T-helper 1 cell treated with Interleukin-12 subunit alpha and Interleukin-12 subunit beta and Interleukin-4 antibody, amounts not matched to agents 30 μg/mL and 1 μg/mL, for 36 hours (primary cell): Measurements from ENCODE around the gene MEF2D.

Source experiments
- H3K27ac Mint-ChIP-seq: one replicate; pipeline ENCODE4 v1.8.0; 2021; ENCODE audit warnings: mild to moderate bottlenecking, mixed read lengths
- H3K27me3 Mint-ChIP-seq: one replicate; pipeline ENCODE4 v1.8.0; 2021; ENCODE audit warnings: low read depth, mixed read lengths
- H3K36me3 Mint-ChIP-seq: one replicate; pipeline ENCODE4 v1.8.0; 2021; ENCODE audit warnings: low read depth, mixed read lengths
- H3K4me1 Mint-ChIP-seq: one replicate; pipeline ENCODE4 v1.8.0; 2021; ENCODE audit warnings: low read depth, mixed read lengths
- H3K4me3 Mint-ChIP-seq: one replicate; pipeline ENCODE4 v1.8.0; 2021; ENCODE audit warnings: mild to moderate bottlenecking, moderate library complexity, mixed read lengths
- H3K9me3 Mint-ChIP-seq: one replicate; pipeline ENCODE4 v1.8.0; 2021; ENCODE audit warnings: mixed read lengths

The MEF2D gene

GRCh38 chr1:156433602-156434001 is 67.0 kb downstream of the MEF2D start:
- peaks cover 95% of the 10 kb centered on the region for H3K27me3 Mint-ChIP-seq
- no peak overlapping the region for H3K27ac Mint-ChIP-seq
- H3K9me3 Mint-ChIP-seq: no peaks in the 10 kb centered on the region
- peaks cover 19% of the 10 kb centered on the region for H3K4me1 Mint-ChIP-seq
- H3K4me3 Mint-ChIP-seq: no peak overlapping the region
- peaks cover 2% of the 10 kb centered on the region for H3K36me3 Mint-ChIP-seq

- Mint-ChIP-seq H3K4me3 (no peak overlapping the region), H3K4me1 (peaks cover 15% of the 10 kb centered on the region), H3K9me3 (no peaks in the 10 kb centered on the region), H3K27ac (no peak overlapping the region), H3K36me3 (peaks cover 2% of the 10 kb centered on the region), H3K27me3 (peaks cover 95% of the 10 kb centered on the region)
Observed at GRCh38 chr1:156433032-156433431, 67.5 kb downstream of the MEF2D start.

GRCh38 chr1:156432669-156433018 is 67.9 kb downstream of the MEF2D start:
- Mint-ChIP-seq H3K4me1 (peaks cover 12% of the 10 kb centered on the region), H3K4me3 (no peak overlapping the region), H3K27me3 (peaks cover 95% of the 10 kb centered on the region), H3K36me3 (peaks cover 2% of the 10 kb centered on the region), H3K9me3 (no peaks in the 10 kb centered on the region), H3K27ac (no peak overlapping the region)

GRCh38 chr1:156431769-156432668 is 68.6 kb downstream of the MEF2D start:
- peaks cover 2% of the 10 kb centered on the region for H3K36me3 Mint-ChIP-seq
- H3K9me3 Mint-ChIP-seq: no peaks in the 10 kb centered on the region
- H3K27ac Mint-ChIP-seq: no peak overlapping the region
- H3K4me3 Mint-ChIP-seq: no peak overlapping the region
- H3K27me3 Mint-ChIP-seq: peaks cover 95% of the 10 kb centered on the region
- H3K4me1 Mint-ChIP-seq: peaks cover 12% of the 10 kb centered on the region

GRCh38 chr1:156431366-156431765 is 69.2 kb downstream of the MEF2D start:
- no peak overlapping the region for H3K27ac Mint-ChIP-seq
- H3K9me3 Mint-ChIP-seq: no peaks in the 10 kb centered on the region
- peaks cover 2% of the 10 kb centered on the region for H3K36me3 Mint-ChIP-seq
- no peak overlapping the region for H3K4me3 Mint-ChIP-seq
- peaks cover 12% of the 10 kb centered on the region for H3K4me1 Mint-ChIP-seq
- H3K27me3 Mint-ChIP-seq: peaks cover 95% of the 10 kb centered on the region

GRCh38 chr1:156430866-156431265 is 69.7 kb downstream of the MEF2D start:
- Mint-ChIP-seq H3K27me3 (peaks cover 98% of the 10 kb centered on the region), H3K27ac (no peak overlapping the region), H3K4me1 (peaks cover 12% of the 10 kb centered on the region), H3K36me3 (peaks cover 2% of the 10 kb centered on the region), H3K4me3 (no peak overlapping the region), H3K9me3 (no peaks in the 10 kb centered on the region)

GRCh38 chr1:156430303-156430702 is 70.3 kb downstream of the MEF2D start:
- H3K27me3 Mint-ChIP-seq: peaks cover 100% of the 10 kb centered on the region
- H3K36me3 Mint-ChIP-seq: no peaks in the 10 kb centered on the region
- no peaks in the 10 kb centered on the region for H3K9me3 Mint-ChIP-seq
- no peak overlapping the region for H3K27ac Mint-ChIP-seq
- H3K4me1 Mint-ChIP-seq: peaks cover 9% of the 10 kb centered on the region
- H3K4me3 Mint-ChIP-seq: no peak overlapping the region

GRCh38 chr1:156429313-156430060 is 71.1 kb downstream of the MEF2D start:
- peaks cover 100% of the 10 kb centered on the region for H3K27me3 Mint-ChIP-seq
- no peaks in the 10 kb centered on the region for H3K36me3 Mint-ChIP-seq
- peaks cover 5% of the 10 kb centered on the region for H3K4me1 Mint-ChIP-seq
- no peak overlapping the region for H3K4me3 Mint-ChIP-seq
- no peak overlapping the region for H3K27ac Mint-ChIP-seq
- no peaks in the 10 kb centered on the region for H3K9me3 Mint-ChIP-seq

GRCh38 chr1:156428746-156429288 is 71.8 kb downstream of the MEF2D start:
- H3K9me3 Mint-ChIP-seq: no peaks in the 10 kb centered on the region
- no peak overlapping the region for H3K4me3 Mint-ChIP-seq
- H3K27ac Mint-ChIP-seq: no peak overlapping the region
- peaks cover 3% of the 10 kb centered on the region for H3K4me1 Mint-ChIP-seq
- peaks cover 100% of the 10 kb centered on the region for H3K27me3 Mint-ChIP-seq
- H3K36me3 Mint-ChIP-seq: no peaks in the 10 kb centered on the region

- H3K9me3 Mint-ChIP-seq: no peaks in the 10 kb centered on the region
- no peaks in the 10 kb centered on the region for H3K36me3 Mint-ChIP-seq
Observed at GRCh38 chr1:156427957-156428356, 72.6 kb downstream of the MEF2D start.

GRCh38 chr1:156425943-156426342 is 74.6 kb downstream of the MEF2D start:
- no peaks in the 10 kb centered on the region for H3K9me3 Mint-ChIP-seq

More at GRCh38 chr1:156427957-156428356, 72.6 kb downstream of the MEF2D start:
- Mint-ChIP-seq H3K27me3 (peaks cover 100% of the 10 kb centered on the region), H3K4me1 (no peaks in the 10 kb centered on the region), H3K4me3 (no peak overlapping the region), H3K27ac (no peak overlapping the region)

GRCh38 chr1:156424806-156425432 is 75.7 kb downstream of the MEF2D start:
- H3K27ac Mint-ChIP-seq: no peak overlapping the region
- no peaks in the 10 kb centered on the region for H3K9me3 Mint-ChIP-seq
- H3K27me3 Mint-ChIP-seq: peaks cover 97% of the 10 kb centered on the region
- H3K4me3 Mint-ChIP-seq: no peak overlapping the region
- no peaks in the 10 kb centered on the region for H3K36me3 Mint-ChIP-seq
- H3K4me1 Mint-ChIP-seq: peaks cover 11% of the 10 kb centered on the region

More at GRCh38 chr1:156425943-156426342, 74.6 kb downstream of the MEF2D start:
- no peak overlapping the region for H3K4me3 Mint-ChIP-seq
- H3K27ac Mint-ChIP-seq: no peak overlapping the region
- peaks cover 4% of the 10 kb centered on the region for H3K4me1 Mint-ChIP-seq
- H3K27me3 Mint-ChIP-seq: peaks cover 97% of the 10 kb centered on the region
- H3K36me3 Mint-ChIP-seq: no peaks in the 10 kb centered on the region

- no peaks in the 10 kb centered on the region for H3K36me3 Mint-ChIP-seq
- H3K27ac Mint-ChIP-seq: no peak overlapping the region
- peaks cover 11% of the 10 kb centered on the region for H3K4me1 Mint-ChIP-seq
- H3K9me3 Mint-ChIP-seq: no peaks in the 10 kb centered on the region
- no peak overlapping the region for H3K4me3 Mint-ChIP-seq
- peaks cover 97% of the 10 kb centered on the region for H3K27me3 Mint-ChIP-seq
Observed at GRCh38 chr1:156423422-156424352, 76.9 kb downstream of the MEF2D start.
